ENCODE data around the gene COQ4.

DNA sequence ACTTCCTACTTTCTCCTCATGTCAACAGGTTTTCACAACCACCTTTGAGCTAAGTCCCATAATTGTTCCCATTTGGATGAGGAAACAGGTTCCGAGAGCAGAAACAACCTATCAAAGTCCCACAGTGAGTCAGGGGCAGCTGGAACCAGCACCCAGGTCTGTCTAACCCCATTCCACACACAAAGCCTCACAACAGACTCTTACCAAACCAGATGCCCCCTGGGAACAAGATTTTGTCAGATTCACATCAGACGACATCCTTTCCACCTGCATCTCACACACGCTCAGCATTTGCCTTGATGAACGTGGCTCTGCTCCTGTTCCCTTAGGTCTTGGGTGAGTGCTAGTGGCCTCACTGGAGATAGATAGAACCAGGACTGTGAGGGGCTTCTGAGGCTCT lies 29.5 kb upstream of the COQ4 start:
- TF ChIP-seq POLR2A (IDR thresholded peaks at IDR 0.05): no peak
- TF ChIP-seq, protein P1, sequence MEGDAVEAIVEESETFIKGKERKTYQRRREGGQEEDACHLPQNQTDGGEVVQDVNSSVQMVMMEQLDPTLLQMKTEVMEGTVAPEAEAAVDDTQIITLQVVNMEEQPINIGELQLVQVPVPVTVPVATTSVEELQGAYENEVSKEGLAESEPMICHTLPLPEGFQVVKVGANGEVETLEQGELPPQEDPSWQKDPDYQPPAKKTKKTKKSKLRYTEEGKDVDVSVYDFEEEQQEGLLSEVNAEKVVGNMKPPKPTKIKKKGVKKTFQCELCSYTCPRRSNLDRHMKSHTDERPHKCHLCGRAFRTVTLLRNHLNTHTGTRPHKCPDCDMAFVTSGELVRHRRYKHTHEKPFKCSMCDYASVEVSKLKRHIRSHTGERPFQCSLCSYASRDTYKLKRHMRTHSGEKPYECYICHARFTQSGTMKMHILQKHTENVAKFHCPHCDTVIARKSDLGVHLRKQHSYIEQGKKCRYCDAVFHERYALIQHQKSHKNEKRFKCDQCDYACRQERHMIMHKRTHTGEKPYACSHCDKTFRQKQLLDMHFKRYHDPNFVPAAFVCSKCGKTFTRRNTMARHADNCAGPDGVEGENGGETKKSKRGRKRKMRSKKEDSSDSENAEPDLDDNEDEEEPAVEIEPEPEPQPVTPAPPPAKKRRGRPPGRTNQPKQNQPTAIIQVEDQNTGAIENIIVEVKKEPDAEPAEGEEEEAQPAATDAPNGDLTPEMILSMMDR (IDR thresholded peaks at IDR 0.05): no peak
